GM21526 (cell line): ENCODE measurements around the gene OR1K1.
"Not testable (repeated sequence)": the region's sequence is repeated elsewhere in the genome, so short reads cannot be mapped to it uniquely, and the experiment has no call there.

Source experiments
- ATAC-seq: cut with Tn5 transposase; IDR thresholded peaks from one replicate; pipeline ENCODE4 v1.9.1; 2021; ENCODE audit warnings: moderate library complexity; ENCODE audit not compliant: unreplicated experiment, low FRiP score

OR1K1 gene

GRCh38 chr9:122800066-122801060, at the start of gene OR1K1:
TSS of gene OR1K1 (plus strand) at chr9:122800123. CDS start at chr9:122800123, 0 bp downstream.
- ATAC-seq, result no peak

- ATAC-seq, result no peak
Measured at GRCh38 chr9:122754825-122755224, 45.1 kb upstream of the OR1K1 start.

- ATAC-seq, result no peak
Measured at GRCh38 chr9:122767817-122768216, 32.1 kb upstream of the OR1K1 start.

GRCh38 chr9:122777052-122777451, 22.9 kb upstream of the OR1K1 start:
- no peak for ATAC-seq

- no peak for ATAC-seq
Measured at GRCh38 chr9:122777935-122778627, 21.8 kb upstream of the OR1K1 start.

GRCh38 chr9:122779181-122779580, 20.7 kb upstream of the OR1K1 start:
- no peak for ATAC-seq

GRCh38 chr9:122780026-122780425, 19.9 kb upstream of the OR1K1 start:
- no peak for ATAC-seq

- no peak for ATAC-seq
Measured at GRCh38 chr9:122781671-122782070, 18.3 kb upstream of the OR1K1 start.

- ATAC-seq, result no peak
Measured at GRCh38 chr9:122785269-122785668, 14.7 kb upstream of the OR1K1 start.

- ATAC-seq, result no peak
Measured at GRCh38 chr9:122786338-122786737, 13.6 kb upstream of the OR1K1 start.

GRCh38 chr9:122788831-122789230, 11.1 kb upstream of the OR1K1 start, which contains the start of gene OR5C1:
TSS of gene OR5C1 (plus strand) at chr9:122788933. CDS start at chr9:122788933, 0 bp downstream.
- no peak for ATAC-seq

GRCh38 chr9:122789256-122790046, 10.5 kb upstream of the OR1K1 start:
- ATAC-seq, result no peak

GRCh38 chr9:122791872-122792669, 7.9 kb upstream of the OR1K1 start:
- no peak for ATAC-seq

- ATAC-seq, result no peak
Measured at GRCh38 chr9:122797316-122798063, 2.4 kb upstream of the OR1K1 start.

GRCh38 chr9:122806661-122807060, 6.7 kb downstream of the OR1K1 start:
- no peak for ATAC-seq

GRCh38 chr9:122807271-122807900, 7.5 kb downstream of the OR1K1 start:
- no peak for ATAC-seq

- ATAC-seq, result no peak
Measured at GRCh38 chr9:122808141-122808540, 8.2 kb downstream of the OR1K1 start.

GRCh38 chr9:122809261-122809660, 9.3 kb downstream of the OR1K1 start:
- ATAC-seq, result not testable (repeated sequence)
